ENCODE results near the gene TGFBR2.

GRCh38 chr3:30659270-30660130, 53.1 kb downstream of the TGFBR2 start:
- TF ChIP-seq EZH2phosphoT487 (IDR thresholded peaks at IDR 0.05; ENCODE audit: low read depth) (no peak), CTCF (IDR thresholded peaks at IDR 0.05; ENCODE audit: low read depth, low read length) (no peak)
